Measurements from ENCODE around the gene CCDC152. TPM values are rescaled to one million over a fixed set of nuclear protein-coding genes. Genes with fewer than 3 reads are reported as not detected.
"Not testable (repeated sequence)": the region's sequence is repeated elsewhere in the genome, so short reads cannot be mapped to it uniquely, and the experiment has no call there.

The CCDC152 gene
- total RNA-seq, 1 experiment from 2014 or later: not detected

- intact Hi-C loops (cut with micrococcal nuclease; ENCODE audit: unreplicated experiment): no loop called here
- Mint-ChIP-seq H3K27me3 (ENCODE audit: insufficient read depth, unreplicated experiment) (no peaks in the 10 kb centered on the region), H3K9me3 (ENCODE audit: unreplicated experiment) (no peaks in the 10 kb centered on the region), H3K36me3 (ENCODE audit: insufficient read depth, unreplicated experiment) (no peaks in the 10 kb centered on the region), H3K4me1 (ENCODE audit: low read depth, unreplicated experiment) (no peaks in the 10 kb centered on the region), H3K27ac (ENCODE audit: unreplicated experiment) (no peak overlapping the region), H3K4me3 (ENCODE audit: unreplicated experiment) (no peak overlapping the region)
- Histone ChIP-seq H3K9me3 (no peaks in the 10 kb centered on the region), H3K27me3 (replicated peaks; ENCODE audit: control insufficient read depth, insufficient read depth, low read length) (no peaks in the 10 kb centered on the region), H3K4me1 (no peaks in the 10 kb centered on the region), H3K4me3 (ENCODE audit: low read depth, low read length) (no peak overlapping the region), H3K36me3 (ENCODE audit: control insufficient read depth, insufficient read depth, low read length) (no peaks in the 10 kb centered on the region)
- ChIA-PET CTCF (no interaction called here), POLR2A (interaction anchor here (0.5 kb wide), 1 partner anchor 335 kb away, joined by 3 read pairs; no protein-coding TSS in a partner anchor)
- BruUV-seq (replicated peaks): no TSS peak
- TF ChIP-seq, protein P1, sequence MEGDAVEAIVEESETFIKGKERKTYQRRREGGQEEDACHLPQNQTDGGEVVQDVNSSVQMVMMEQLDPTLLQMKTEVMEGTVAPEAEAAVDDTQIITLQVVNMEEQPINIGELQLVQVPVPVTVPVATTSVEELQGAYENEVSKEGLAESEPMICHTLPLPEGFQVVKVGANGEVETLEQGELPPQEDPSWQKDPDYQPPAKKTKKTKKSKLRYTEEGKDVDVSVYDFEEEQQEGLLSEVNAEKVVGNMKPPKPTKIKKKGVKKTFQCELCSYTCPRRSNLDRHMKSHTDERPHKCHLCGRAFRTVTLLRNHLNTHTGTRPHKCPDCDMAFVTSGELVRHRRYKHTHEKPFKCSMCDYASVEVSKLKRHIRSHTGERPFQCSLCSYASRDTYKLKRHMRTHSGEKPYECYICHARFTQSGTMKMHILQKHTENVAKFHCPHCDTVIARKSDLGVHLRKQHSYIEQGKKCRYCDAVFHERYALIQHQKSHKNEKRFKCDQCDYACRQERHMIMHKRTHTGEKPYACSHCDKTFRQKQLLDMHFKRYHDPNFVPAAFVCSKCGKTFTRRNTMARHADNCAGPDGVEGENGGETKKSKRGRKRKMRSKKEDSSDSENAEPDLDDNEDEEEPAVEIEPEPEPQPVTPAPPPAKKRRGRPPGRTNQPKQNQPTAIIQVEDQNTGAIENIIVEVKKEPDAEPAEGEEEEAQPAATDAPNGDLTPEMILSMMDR (IDR thresholded peaks at IDR 0.05; ENCODE audit: insufficient read depth in 1 of 2, low read depth in 1 of 2, low read length in 1 of 2, severe bottlenecking in 1 of 2, unreplicated experiment in 1 of 2): no peak
- DNase-seq: no peak
These were observed 37.6 kb upstream of the CCDC152 start for GRCh38 chr5:42719034-42719433.

DNA sequence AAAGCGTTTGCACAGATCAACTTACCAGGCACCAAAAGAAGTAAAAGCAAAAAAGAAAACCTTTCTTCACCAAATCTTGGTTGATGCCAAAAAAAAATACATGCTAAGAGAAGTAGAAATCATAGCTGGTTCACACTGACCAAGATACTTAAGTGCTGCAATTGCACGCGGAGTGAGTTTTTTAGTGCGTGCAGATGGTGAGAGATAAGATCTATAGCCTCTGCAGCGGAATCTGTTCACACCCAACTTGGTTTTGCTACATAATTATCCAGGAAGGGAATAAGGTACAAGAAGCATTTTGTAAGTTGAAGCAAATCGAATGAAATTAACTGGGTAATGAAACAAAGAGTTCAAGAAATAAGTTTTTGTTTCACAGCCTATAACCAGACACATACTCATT, 36.4 kb upstream of the CCDC152 start:
- H3K27ac Mint-ChIP-seq (ENCODE audit: unreplicated experiment): no peak overlapping the region
- H3K9me3 Mint-ChIP-seq (ENCODE audit: unreplicated experiment): no peaks in the 10 kb centered on the region
- Histone ChIP-seq H3K4me3 (ENCODE audit: low read depth, low read length) (no peak overlapping the region), H3K27me3 (replicated peaks; ENCODE audit: control insufficient read depth, insufficient read depth, low read length) (no peaks in the 10 kb centered on the region), H3K4me1 (no peaks in the 10 kb centered on the region), H3K36me3 (ENCODE audit: control insufficient read depth, insufficient read depth, low read length) (no peaks in the 10 kb centered on the region), H3K9me3 (no peaks in the 10 kb centered on the region)
- H3K4me1 Mint-ChIP-seq (ENCODE audit: low read depth, unreplicated experiment): no peaks in the 10 kb centered on the region
- no peaks in the 10 kb centered on the region for H3K36me3 Mint-ChIP-seq (ENCODE audit: insufficient read depth, unreplicated experiment)
- ChIA-PET CTCF (no interaction called here), POLR2A (no interaction called here)
- intact Hi-C loops (cut with micrococcal nuclease; ENCODE audit: unreplicated experiment): no loop called here
- no peaks in the 10 kb centered on the region for H3K27me3 Mint-ChIP-seq (ENCODE audit: insufficient read depth, unreplicated experiment)
- no TSS peak for BruUV-seq (replicated peaks)
- no peak overlapping the region for H3K4me3 Mint-ChIP-seq (ENCODE audit: unreplicated experiment)
- TF ChIP-seq, protein P1 (IDR thresholded peaks at IDR 0.05; ENCODE audit: insufficient read depth in 1 of 2, low read depth in 1 of 2, low read length in 1 of 2, severe bottlenecking in 1 of 2, unreplicated experiment in 1 of 2): no peak
- no peak for DNase-seq

- CTCF ChIA-PET: no interaction called here
These were observed 35.1 kb upstream of the CCDC152 start for GRCh38 chr5:42721484-42721883.

DNA sequence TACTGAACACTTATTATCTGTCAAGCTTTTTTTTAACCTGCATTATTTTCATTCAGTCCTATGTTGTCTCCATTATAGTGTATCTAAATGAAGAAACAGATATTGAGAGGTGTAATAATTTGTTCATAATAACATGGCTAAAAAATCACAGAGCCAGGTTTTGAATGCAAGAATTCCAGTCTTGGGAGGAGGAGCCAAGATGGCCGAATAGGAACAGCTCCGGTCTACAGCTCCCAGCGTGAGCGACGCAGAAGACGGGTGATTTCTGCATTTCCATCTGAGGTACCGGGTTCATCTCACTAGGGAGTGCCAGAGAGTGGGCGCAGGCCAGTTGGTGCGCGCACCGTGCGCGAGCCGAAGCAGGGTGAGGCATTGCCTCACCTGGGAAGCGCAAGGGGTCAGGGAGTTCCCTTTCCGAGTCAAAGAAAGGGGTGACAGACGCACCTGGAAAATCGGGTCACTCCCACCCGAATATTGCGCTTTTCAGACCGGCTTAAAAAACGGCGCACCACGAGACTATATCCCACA, 22.0 kb upstream of the CCDC152 start:
- H3K27me3 ChIP-seq (replicated peaks; ENCODE audit: control insufficient read depth, insufficient read depth, low read length); H3K36me3 ChIP-seq (ENCODE audit: control insufficient read depth, insufficient read depth, low read length); BruUV-seq (replicated peaks); H3K4me1 ChIP-seq; intact Hi-C loops (cut with micrococcal nuclease; ENCODE audit: unreplicated experiment); H3K27me3 Mint-ChIP-seq (ENCODE audit: insufficient read depth, unreplicated experiment); H3K4me1 Mint-ChIP-seq (ENCODE audit: low read depth, unreplicated experiment); POLR2A ChIA-PET; H3K9me3 ChIP-seq; H3K36me3 Mint-ChIP-seq (ENCODE audit: insufficient read depth, unreplicated experiment); H3K9me3 Mint-ChIP-seq (ENCODE audit: unreplicated experiment); CTCF ChIA-PET: not testable (repeated sequence)
- H3K4me3 Mint-ChIP-seq (ENCODE audit: unreplicated experiment): peak overlapping the region; percentile 76
- H3K4me3 ChIP-seq (ENCODE audit: low read depth, low read length): peak overlapping the region; percentile 39
- peak overlapping the region; percentile 22 for H3K27ac Mint-ChIP-seq (ENCODE audit: unreplicated experiment)
- DNase-seq: peak; percentile 45 to 47

More at GRCh38 chr5:42721484-42721883, 35.1 kb upstream of the CCDC152 start:
- TF ChIP-seq, protein P1 (IDR thresholded peaks at IDR 0.05; ENCODE audit: insufficient read depth in 1 of 2, low read depth in 1 of 2, low read length in 1 of 2, severe bottlenecking in 1 of 2, unreplicated experiment in 1 of 2): no peak
- Histone ChIP-seq H3K36me3 (ENCODE audit: control insufficient read depth, insufficient read depth, low read length) (no peaks in the 10 kb centered on the region), H3K4me3 (ENCODE audit: low read depth, low read length) (no peak overlapping the region), H3K27me3 (replicated peaks; ENCODE audit: control insufficient read depth, insufficient read depth, low read length) (no peaks in the 10 kb centered on the region), H3K9me3 (no peaks in the 10 kb centered on the region), H3K4me1 (no peaks in the 10 kb centered on the region)
- Mint-ChIP-seq H3K27me3 (ENCODE audit: insufficient read depth, unreplicated experiment) (no peaks in the 10 kb centered on the region), H3K4me3 (ENCODE audit: unreplicated experiment) (no peak overlapping the region), H3K36me3 (ENCODE audit: insufficient read depth, unreplicated experiment) (no peaks in the 10 kb centered on the region), H3K4me1 (ENCODE audit: low read depth, unreplicated experiment) (no peaks in the 10 kb centered on the region), H3K9me3 (ENCODE audit: unreplicated experiment) (no peaks in the 10 kb centered on the region), H3K27ac (ENCODE audit: unreplicated experiment) (no peak overlapping the region)
- no peak for DNase-seq
- intact Hi-C loops (cut with micrococcal nuclease; ENCODE audit: unreplicated experiment): no loop called here
- no TSS peak for BruUV-seq (replicated peaks)
- POLR2A ChIA-PET: no interaction called here

All from Caco-2 (cell line).